Osteoblast (primary cell): ENCODE data around the gene MED10. TPM values are rescaled to one million over a fixed set of nuclear protein-coding genes. Genes with fewer than 3 reads are reported as not detected.

Source experiments
- DNase-seq: peaks from one replicate; pipeline ENCODE4 v3.0.0; 2011; ENCODE audit warnings: low spot score, mixed read lengths; ENCODE audit not compliant: insufficient read length; ENCODE audit errors: missing footprints
- H2AFZ ChIP-seq: 2 replicates; pipeline ENCODE4 v1.6.0; 2011; ENCODE audit warnings: mild to moderate bottlenecking, low read length
- H3K27ac ChIP-seq: 2 replicates; pipeline ENCODE4 v1.5.1; 2011; ENCODE audit warnings: mild to moderate bottlenecking, low read depth, low read length, moderate library complexity
- H3K27me3 ChIP-seq: 2 replicates; pipeline ENCODE4 v1.6.0; 2012; ENCODE audit warnings: mild to moderate bottlenecking, control low read depth, inconsistent platforms, low read length, moderate library complexity; ENCODE audit not compliant: insufficient read depth
- H3K36me3 ChIP-seq: 2 replicates; pipeline ENCODE4 v1.5.1; 2011; ENCODE audit warnings: mild to moderate bottlenecking, low read length, control low read depth, moderate library complexity; ENCODE audit not compliant: insufficient read depth
- H3K4me1 ChIP-seq: 2 replicates; pipeline ENCODE4 v1.5.1; 2011; ENCODE audit warnings: mild to moderate bottlenecking, low read length, control low read depth, moderate library complexity; ENCODE audit not compliant: insufficient read depth
- H3K4me2 ChIP-seq: 2 replicates; pipeline ENCODE4 v1.6.0; 2011; ENCODE audit warnings: mild to moderate bottlenecking, low read length; ENCODE audit not compliant: insufficient read depth
- H3K4me3 ChIP-seq: fragments of 200-600 bp; sonication (generic); 3 replicates; pipeline ENCODE4 v1.5.1; 2012; ENCODE audit warnings: mild to moderate bottlenecking, low read length, inconsistent platforms; ENCODE audit not compliant: insufficient read depth
- H3K79me2 ChIP-seq: 2 replicates; pipeline ENCODE4 v1.6.0; 2012; ENCODE audit warnings: mild to moderate bottlenecking, low read length, control low read depth, inconsistent platforms; ENCODE audit not compliant: insufficient read depth
- H3K9me3 ChIP-seq: 2 replicates; pipeline ENCODE4 v1.5.1; 2011; ENCODE audit warnings: low read depth, low read length, control low read depth
- H4K20me1 ChIP-seq: 2 replicates; pipeline ENCODE4 v1.6.0; 2012; ENCODE audit warnings: mild to moderate bottlenecking, low read length, control low read depth; ENCODE audit not compliant: insufficient read depth
- total RNA-seq: library from RNA; depleted of rRNA; stranded (reverse); fragments of >200 nt; gene quantifications from 2 replicates; pipeline ENCODE4 v1.2.3, GENCODE V29; 2012
- TF ChIP-seq, protein P1 (sequence below): IDR thresholded peaks from 2 replicates; pipeline ENCODE4 v1.5.1; 2011; ENCODE audit warnings: mild to moderate bottlenecking, low read depth, low read length, moderate library complexity; ENCODE audit errors: extremely low read depth

MED10 gene
- total RNA-seq, 1 donor: 13.4 TPM

GRCh38 chr5:6362846-6363245, 15.5 kb downstream of the MED10 start:
- no peak overlapping the region for H3K27ac ChIP-seq
- TF ChIP-seq, protein P1, sequence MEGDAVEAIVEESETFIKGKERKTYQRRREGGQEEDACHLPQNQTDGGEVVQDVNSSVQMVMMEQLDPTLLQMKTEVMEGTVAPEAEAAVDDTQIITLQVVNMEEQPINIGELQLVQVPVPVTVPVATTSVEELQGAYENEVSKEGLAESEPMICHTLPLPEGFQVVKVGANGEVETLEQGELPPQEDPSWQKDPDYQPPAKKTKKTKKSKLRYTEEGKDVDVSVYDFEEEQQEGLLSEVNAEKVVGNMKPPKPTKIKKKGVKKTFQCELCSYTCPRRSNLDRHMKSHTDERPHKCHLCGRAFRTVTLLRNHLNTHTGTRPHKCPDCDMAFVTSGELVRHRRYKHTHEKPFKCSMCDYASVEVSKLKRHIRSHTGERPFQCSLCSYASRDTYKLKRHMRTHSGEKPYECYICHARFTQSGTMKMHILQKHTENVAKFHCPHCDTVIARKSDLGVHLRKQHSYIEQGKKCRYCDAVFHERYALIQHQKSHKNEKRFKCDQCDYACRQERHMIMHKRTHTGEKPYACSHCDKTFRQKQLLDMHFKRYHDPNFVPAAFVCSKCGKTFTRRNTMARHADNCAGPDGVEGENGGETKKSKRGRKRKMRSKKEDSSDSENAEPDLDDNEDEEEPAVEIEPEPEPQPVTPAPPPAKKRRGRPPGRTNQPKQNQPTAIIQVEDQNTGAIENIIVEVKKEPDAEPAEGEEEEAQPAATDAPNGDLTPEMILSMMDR: no peak
- H3K9me3 ChIP-seq: no peaks in the 10 kb centered on the region
- no peaks in the 10 kb centered on the region for H4K20me1 ChIP-seq
- no peaks in the 10 kb centered on the region for H3K36me3 ChIP-seq
- no peaks in the 10 kb centered on the region for H3K79me2 ChIP-seq
- H2AFZ ChIP-seq: no peak overlapping the region
- H3K4me1 ChIP-seq: no peaks in the 10 kb centered on the region
- DNase-seq: no peak
- H3K27me3 ChIP-seq: no peaks in the 10 kb centered on the region
- H3K4me2 ChIP-seq: no peak overlapping the region
- H3K4me3 ChIP-seq: no peak overlapping the region

GRCh38 chr5:6361101-6361500, 17.2 kb downstream of the MED10 start:
- H3K27ac ChIP-seq: no peak overlapping the region
- H3K4me1 ChIP-seq: no peaks in the 10 kb centered on the region
- no peak overlapping the region for H3K4me3 ChIP-seq
- H3K9me3 ChIP-seq: no peaks in the 10 kb centered on the region
- H3K4me2 ChIP-seq: no peak overlapping the region
- H3K27me3 ChIP-seq: no peaks in the 10 kb centered on the region
- H3K79me2 ChIP-seq: no peaks in the 10 kb centered on the region
- no peaks in the 10 kb centered on the region for H4K20me1 ChIP-seq
- DNase-seq: no peak
- TF ChIP-seq, protein P1: no peak
- no peak overlapping the region for H2AFZ ChIP-seq
- H3K36me3 ChIP-seq: no peaks in the 10 kb centered on the region

- no peaks in the 10 kb centered on the region for H3K27me3 ChIP-seq
- H4K20me1 ChIP-seq: no peaks in the 10 kb centered on the region
- H3K4me1 ChIP-seq: no peaks in the 10 kb centered on the region
- no peak overlapping the region for H3K4me3 ChIP-seq
- H3K36me3 ChIP-seq: no peaks in the 10 kb centered on the region
- no peaks in the 10 kb centered on the region for H3K79me2 ChIP-seq
- H2AFZ ChIP-seq: no peak overlapping the region
- no peak overlapping the region for H3K27ac ChIP-seq
- no peak overlapping the region for H3K4me2 ChIP-seq
- TF ChIP-seq, protein P1: no peak
- H3K9me3 ChIP-seq: no peaks in the 10 kb centered on the region
- DNase-seq: no peak
These were observed 17.8 kb downstream of the MED10 start for GRCh38 chr5:6360323-6361072.

DNA sequence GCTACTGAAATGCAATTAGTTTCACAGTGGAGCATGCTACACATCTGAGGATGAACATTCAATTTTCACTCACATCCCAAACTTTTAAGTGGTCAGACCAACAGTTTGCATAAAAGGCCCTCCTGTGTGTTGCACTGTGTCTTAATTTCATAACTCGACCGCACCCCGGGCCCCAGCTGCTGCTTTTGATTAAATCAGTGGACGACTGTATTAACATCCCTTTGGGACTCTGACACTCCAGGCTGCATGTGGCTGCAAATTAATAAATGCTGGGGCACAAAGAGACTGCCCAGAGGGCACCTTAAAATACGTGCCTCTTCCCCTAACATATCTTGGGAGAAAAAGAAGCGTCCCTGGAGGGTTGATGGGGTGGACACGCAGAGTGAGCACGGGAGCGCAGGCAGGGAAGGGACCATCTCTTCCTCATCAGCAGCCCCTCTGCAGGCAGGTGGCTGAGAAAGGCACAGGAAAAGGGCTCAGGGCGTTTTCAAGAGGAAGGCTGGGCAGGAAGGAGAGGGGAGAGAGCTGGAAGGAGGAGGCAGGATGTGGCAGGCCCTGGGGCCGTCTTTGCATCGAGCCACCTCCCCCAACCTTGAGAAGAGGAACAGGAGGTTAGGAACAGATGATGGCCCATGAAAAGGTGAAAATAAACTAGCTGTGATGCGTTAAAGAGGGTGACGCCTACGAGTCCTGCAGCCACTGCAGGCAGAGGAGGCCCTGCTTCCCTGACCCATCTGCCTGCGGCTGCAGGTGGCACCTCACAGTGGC, 18.6 kb downstream of the MED10 start:
- no peaks in the 10 kb centered on the region for H3K79me2 ChIP-seq
- H3K4me2 ChIP-seq: no peak overlapping the region
- H3K27me3 ChIP-seq: no peaks in the 10 kb centered on the region
- DNase-seq: no peak
- no peak overlapping the region for H2AFZ ChIP-seq
- no peak overlapping the region for H3K4me3 ChIP-seq
- TF ChIP-seq, protein P1: no peak
- H4K20me1 ChIP-seq: no peaks in the 10 kb centered on the region
- H3K4me1 ChIP-seq: no peaks in the 10 kb centered on the region
- H3K27ac ChIP-seq: no peak overlapping the region
- H3K36me3 ChIP-seq: no peaks in the 10 kb centered on the region
- H3K9me3 ChIP-seq: no peaks in the 10 kb centered on the region
